Measurements from ENCODE around the gene NANS. TPM values are rescaled to one million over a fixed set of nuclear protein-coding genes. Genes with fewer than 3 reads are reported as not detected.
A peak's percentile ranks its signal among the peaks of the same experiment; 100 is the strongest.

Gene NANS
- polyA plus RNA-seq, 1 donor (not counting 4 experiments of a cell fraction or from before 2014, with no cell fraction given) = 63.1 TPM

GRCh38 chr9:98118640-98119601 is 62.4 kb downstream of the NANS start, which contains the start of gene TRIM14:
TRIM14 (minus strand) TSS chr9:98119222; CDS start chr9:98119188, 34 bp downstream.
- no peaks in the 10 kb centered on the region for H3K9me1 ChIP-seq (ENCODE audit: control insufficient read depth, extremely low read depth, insufficient read depth, low read length)
- H3K9ac ChIP-seq (ENCODE audit: control insufficient read depth, extremely low read depth, insufficient read depth, low read length) = peak within 1 kb of the TSS; percentile 78
- TF ChIP-seq CTCF (optimal IDR thresholded peaks at IDR 0.05 in 1 of 3, IDR thresholded peaks at IDR 0.05 in 1 of 3, conservative IDR thresholded peaks at IDR 0.05 in 1 of 3; ENCODE audit: extremely low read depth in 1 of 3, insufficient read depth in 2 of 3, low read length in 3 of 3) = peak in 1 of 3 experiments; percentile 46
- no peak for TF ChIP-seq EZH2 (IDR thresholded peaks at IDR 0.05; ENCODE audit: low read length)
- peaks cover 22% of the 10 kb centered on the region for H3K79me2 ChIP-seq (ENCODE audit: control insufficient read depth, insufficient read depth, low read length)
- DNase-seq (ENCODE audit: low read depth, low spot score) = no peak
- no peaks in the 10 kb centered on the region for H3K27me3 ChIP-seq (ENCODE audit: control insufficient read depth, extremely low read depth, insufficient read depth, low read length)
- no peaks in the 10 kb centered on the region for H3K9me3 ChIP-seq (ENCODE audit: control insufficient read depth, low read depth, low read length)
- no peak for FAIRE-seq
- H3K27ac ChIP-seq (ENCODE audit: control insufficient read depth, insufficient read depth, low read length) = peak within 1 kb of the TSS; percentile 61
- H4K20me1 ChIP-seq (ENCODE audit: control insufficient read depth, extremely low read depth, insufficient read depth, low read length) = no peaks in the 10 kb centered on the region
- peak within 1 kb of the TSS; percentile 66 to 87 (median 72) for H3K4me3 ChIP-seq (ENCODE audit: control insufficient read depth in 2 of 3, extremely low read depth in 1 of 3, insufficient read depth in 2 of 3, low read depth in 1 of 3, low read length in 3 of 3)
- H2AFZ ChIP-seq (ENCODE audit: control insufficient read depth, low read length) = peak within 1 kb of the TSS; percentile 98
- H3K4me2 ChIP-seq (ENCODE audit: control insufficient read depth, extremely low read depth, insufficient read depth, low read depth, low read length) = peak within 1 kb of the TSS; percentile 65
- H3K36me3 ChIP-seq (ENCODE audit: control insufficient read depth in 2 of 2, extremely low read depth in 1 of 2, insufficient read depth in 2 of 2, low read length in 2 of 2) = peaks cover 2 to 16% of the 10 kb centered on the region in 2 experiments
- dilution Hi-C loops (cut with MboI; ENCODE audit: extremely low pct_ligation_motif_present, low sequenced_read_pairs) = no loop called here
- peaks cover 22% of the 10 kb centered on the region for H3K4me1 ChIP-seq (ENCODE audit: control insufficient read depth, extremely low read depth, insufficient read depth, low read length)

- FAIRE-seq (no peak), DNase-seq (ENCODE audit: low read depth, low spot score) (no peak)
- H3K4me2 ChIP-seq (ENCODE audit: control insufficient read depth, extremely low read depth, insufficient read depth, low read depth, low read length) = no peak overlapping the region
- H3K9ac ChIP-seq (ENCODE audit: control insufficient read depth, extremely low read depth, insufficient read depth, low read length) = no peak overlapping the region
- H4K20me1 ChIP-seq (ENCODE audit: control insufficient read depth, extremely low read depth, insufficient read depth, low read length) = no peaks in the 10 kb centered on the region
- no peaks in the 10 kb centered on the region for H3K9me1 ChIP-seq (ENCODE audit: control insufficient read depth, extremely low read depth, insufficient read depth, low read length)
- TF ChIP-seq CTCF (optimal IDR thresholded peaks at IDR 0.05 in 1 of 3, IDR thresholded peaks at IDR 0.05 in 1 of 3, conservative IDR thresholded peaks at IDR 0.05 in 1 of 3; ENCODE audit: extremely low read depth in 1 of 3, insufficient read depth in 2 of 3, low read length in 3 of 3) (no peak), EZH2 (IDR thresholded peaks at IDR 0.05; ENCODE audit: low read length) (no peak)
- H2AFZ ChIP-seq (ENCODE audit: control insufficient read depth, low read length) = no peak overlapping the region
- H3K4me3 ChIP-seq (ENCODE audit: control insufficient read depth in 2 of 3, extremely low read depth in 1 of 3, insufficient read depth in 2 of 3, low read depth in 1 of 3, low read length in 3 of 3) = no peak overlapping the region
- H3K27ac ChIP-seq (ENCODE audit: control insufficient read depth, insufficient read depth, low read length) = no peak overlapping the region
- peaks cover 11 to 24% of the 10 kb centered on the region in 2 experiments for H3K36me3 ChIP-seq (ENCODE audit: control insufficient read depth in 2 of 2, extremely low read depth in 1 of 2, insufficient read depth in 2 of 2, low read length in 2 of 2)
- H3K79me2 ChIP-seq (ENCODE audit: control insufficient read depth, insufficient read depth, low read length) = peaks cover 22% of the 10 kb centered on the region
- H3K27me3 ChIP-seq (ENCODE audit: control insufficient read depth, extremely low read depth, insufficient read depth, low read length) = no peaks in the 10 kb centered on the region
- dilution Hi-C loops (cut with MboI; ENCODE audit: extremely low pct_ligation_motif_present, low sequenced_read_pairs) = no loop called here
- H3K9me3 ChIP-seq (ENCODE audit: control insufficient read depth, low read depth, low read length) = no peaks in the 10 kb centered on the region
- peaks cover 22% of the 10 kb centered on the region for H3K4me1 ChIP-seq (ENCODE audit: control insufficient read depth, extremely low read depth, insufficient read depth, low read length)
These were observed 63.9 kb downstream of the NANS start for GRCh38 chr9:98120476-98120875.
